ENCODE data around the gene PACS2.

DNA sequence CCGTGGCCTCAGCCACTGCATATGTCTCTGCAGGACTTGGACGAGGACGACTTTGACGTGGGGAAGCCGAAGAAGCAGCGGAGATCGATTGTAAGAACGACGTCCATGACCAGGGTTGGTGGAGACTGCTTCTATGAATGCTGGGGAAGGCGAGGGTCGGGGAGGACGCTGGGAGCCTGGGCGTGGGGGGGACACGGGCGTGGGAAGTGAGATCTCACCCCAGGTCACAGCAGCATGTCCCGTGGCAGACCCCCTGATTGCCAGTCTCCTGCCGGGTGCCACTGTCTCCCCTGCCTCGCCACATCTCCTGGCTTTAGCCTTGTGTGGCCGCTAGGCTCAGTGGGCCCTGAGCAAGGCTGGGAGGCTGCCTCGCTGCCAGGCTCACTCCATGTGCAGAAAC lies 53.9 kb downstream of the PACS2 start:
- TF ChIP-seq EZH2 (IDR thresholded peaks at IDR 0.05; ENCODE audit: insufficient read depth, poor library complexity, severe bottlenecking): no peak
- no peak for TF ChIP-seq EZH2phosphoT487 (IDR thresholded peaks at IDR 0.05; ENCODE audit: insufficient read depth, low read depth)

All from GM23248 (cell line).